Hepatocyte (in vitro differentiated cells): ENCODE results near the gene VPS11.

Experiments
- EZH2 ChIP-seq: fragments of 200-600 bp; sonication (generic); IDR thresholded peaks from 2 replicates; pipeline ENCODE4 v1.6.1; 2016; ENCODE audit warnings: antibody characterized with exemption, mild to moderate bottlenecking, borderline replicate concordance
- EZH2phosphoT487 ChIP-seq: fragments of 200-600 bp; sonication (generic); IDR thresholded peaks from one replicate; pipeline ENCODE4 v1.6.1; 2018; ENCODE audit warnings: antibody characterized with exemption, mild to moderate bottlenecking, low read depth, moderate library complexity; ENCODE audit not compliant: unreplicated experiment, severe bottlenecking
- TF ChIP-seq, protein P1 (sequence below): fragments of 200-600 bp; sonication (generic); IDR thresholded peaks from 2 replicates; pipeline ENCODE4 v1.5.1; 2016; ENCODE audit warnings: antibody characterized with exemption, mild to moderate bottlenecking; ENCODE audit not compliant: poor library complexity

DNA sequence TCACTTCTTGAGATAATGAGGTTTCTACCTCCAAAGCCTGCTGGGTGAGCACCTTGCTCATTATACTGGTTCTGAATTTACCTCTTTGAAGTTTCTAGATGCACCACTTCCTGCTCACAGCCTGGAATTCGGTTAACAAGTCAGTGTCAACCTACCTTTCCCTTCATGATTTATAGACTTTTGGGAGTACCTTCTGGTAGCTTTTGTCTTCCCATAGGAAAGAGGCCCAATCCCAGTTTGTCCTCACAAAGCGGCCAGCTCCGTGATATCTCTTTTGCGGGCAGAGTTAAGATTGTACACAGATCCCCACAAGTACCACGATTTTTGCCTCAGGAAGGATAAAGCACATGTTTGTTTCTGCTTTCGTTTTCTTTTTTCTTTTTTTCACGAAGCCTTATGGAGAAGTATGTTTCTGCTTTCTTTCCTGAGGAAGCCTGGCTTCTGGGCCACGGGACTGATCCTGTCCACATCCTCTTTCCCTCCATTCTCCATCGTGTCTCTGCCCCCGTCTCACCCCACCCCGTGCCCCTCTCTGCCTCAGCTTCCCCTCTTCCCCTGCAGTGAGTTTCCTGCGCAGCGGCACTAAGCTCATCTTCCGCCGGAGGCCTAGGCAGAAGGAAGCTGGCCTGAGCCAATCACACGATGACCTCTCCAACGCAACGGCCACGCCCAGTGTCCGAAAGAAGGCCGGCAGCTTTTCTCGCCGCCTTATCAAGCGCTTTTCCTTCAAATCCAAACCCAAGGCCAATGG lies 48.0 kb downstream of the VPS11 start:
- TF ChIP-seq EZH2 = no peak
- TF ChIP-seq, protein P1, sequence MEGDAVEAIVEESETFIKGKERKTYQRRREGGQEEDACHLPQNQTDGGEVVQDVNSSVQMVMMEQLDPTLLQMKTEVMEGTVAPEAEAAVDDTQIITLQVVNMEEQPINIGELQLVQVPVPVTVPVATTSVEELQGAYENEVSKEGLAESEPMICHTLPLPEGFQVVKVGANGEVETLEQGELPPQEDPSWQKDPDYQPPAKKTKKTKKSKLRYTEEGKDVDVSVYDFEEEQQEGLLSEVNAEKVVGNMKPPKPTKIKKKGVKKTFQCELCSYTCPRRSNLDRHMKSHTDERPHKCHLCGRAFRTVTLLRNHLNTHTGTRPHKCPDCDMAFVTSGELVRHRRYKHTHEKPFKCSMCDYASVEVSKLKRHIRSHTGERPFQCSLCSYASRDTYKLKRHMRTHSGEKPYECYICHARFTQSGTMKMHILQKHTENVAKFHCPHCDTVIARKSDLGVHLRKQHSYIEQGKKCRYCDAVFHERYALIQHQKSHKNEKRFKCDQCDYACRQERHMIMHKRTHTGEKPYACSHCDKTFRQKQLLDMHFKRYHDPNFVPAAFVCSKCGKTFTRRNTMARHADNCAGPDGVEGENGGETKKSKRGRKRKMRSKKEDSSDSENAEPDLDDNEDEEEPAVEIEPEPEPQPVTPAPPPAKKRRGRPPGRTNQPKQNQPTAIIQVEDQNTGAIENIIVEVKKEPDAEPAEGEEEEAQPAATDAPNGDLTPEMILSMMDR = no peak
- no peak for TF ChIP-seq EZH2phosphoT487
